Measurements from ENCODE around the gene ESRRG. TPM values are rescaled to one million over a fixed set of nuclear protein-coding genes. Genes with fewer than 3 reads are reported as not detected.

The ESRRG gene
- total RNA-seq, 1 experiment from 2014 or later = 0.44 TPM

DNA sequence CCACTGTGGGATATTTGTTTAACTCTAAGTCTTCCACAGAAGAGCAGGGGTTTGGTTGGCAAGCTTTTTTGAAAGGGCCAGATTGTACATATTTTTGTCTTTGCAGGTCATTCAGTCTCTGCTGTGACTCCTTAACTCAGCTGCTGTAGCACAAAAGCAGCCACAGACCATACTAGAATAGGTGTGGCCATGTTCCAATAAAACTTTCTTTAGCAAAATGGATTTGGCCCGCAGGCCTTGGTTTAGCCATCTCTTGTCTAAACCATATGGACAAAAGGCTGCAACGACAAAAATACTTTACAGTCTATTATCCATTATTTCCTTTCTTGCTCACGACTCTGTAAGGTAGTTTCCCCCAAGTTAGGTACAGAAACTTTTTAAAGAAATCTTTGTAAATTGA lies 60.5 kb downstream of the ESRRG start:
- Histone ChIP-seq H3K27ac (ENCODE audit: insufficient read length, low read depth, low read length) (no peak overlapping the region), H3K27me3 (ENCODE audit: insufficient read depth, low read length) (no peaks in the 10 kb centered on the region), H4K5ac (ENCODE audit: insufficient read length, low read depth, low read length) (no peak overlapping the region), H2BK5ac (ENCODE audit: insufficient read length, low read length) (no peak overlapping the region), H3K14ac (ENCODE audit: insufficient read depth, low read length) (no peak overlapping the region), H3K56ac (ENCODE audit: insufficient read length, low read depth, low read length) (no peak overlapping the region), H2AFZ (ENCODE audit: low read length) (no peak overlapping the region), H4K8ac (replicated peaks; ENCODE audit: insufficient read length, low read depth, low read length) (no peak overlapping the region), H3K4me1 (ENCODE audit: insufficient read depth, low read length) (no peaks in the 10 kb centered on the region), H3K79me1 (ENCODE audit: insufficient read depth, low read depth, low read length, poor library complexity, severe bottlenecking) (no peaks in the 10 kb centered on the region), H2BK15ac (ENCODE audit: low read depth, low read length) (no peak overlapping the region), H4K91ac (ENCODE audit: insufficient read length, low read depth, low read length) (no peak overlapping the region), H4K20me1 (ENCODE audit: control insufficient read depth, insufficient read depth, insufficient read length) (no peaks in the 10 kb centered on the region), H3K18ac (ENCODE audit: insufficient read length, low read depth, low read length) (no peak overlapping the region), H2BK120ac (ENCODE audit: low read depth, low read length, poor library complexity, severe bottlenecking) (no peak overlapping the region), H3K79me2 (ENCODE audit: insufficient read depth, low read length) (no peaks in the 10 kb centered on the region), H2BK12ac (ENCODE audit: insufficient read length, low read depth, low read length) (no peak overlapping the region), H2AK5ac (ENCODE audit: insufficient read length, low read length) (no peak overlapping the region), H2BK20ac (ENCODE audit: low read depth, low read length, poor library complexity, severe bottlenecking) (no peak overlapping the region), H3K23me2 (ENCODE audit: insufficient read length, low read depth, low read length, poor library complexity, severe bottlenecking) (no peaks in the 10 kb centered on the region), H3T11ph (ENCODE audit: low read length) (no peak overlapping the region), H3K4ac (ENCODE audit: low read depth, low read length) (no peak overlapping the region), H3K9me3 (ENCODE audit: control insufficient read depth, low read depth, low read length) (no peaks in the 10 kb centered on the region), H3K23ac (ENCODE audit: insufficient read length, low read depth, low read length) (no peak overlapping the region), H3K4me2 (ENCODE audit: insufficient read depth, insufficient read length, low read length) (no peak overlapping the region), H3K9ac (ENCODE audit: extremely low read depth, insufficient read length, low read length) (no peak overlapping the region)
- WGBS (ENCODE audit: extremely low coverage, insufficient read length, low lambda C conversion rate) = no CpG with 5 or more reads among the region's 3 CpGs
- TF ChIP-seq, protein P1, sequence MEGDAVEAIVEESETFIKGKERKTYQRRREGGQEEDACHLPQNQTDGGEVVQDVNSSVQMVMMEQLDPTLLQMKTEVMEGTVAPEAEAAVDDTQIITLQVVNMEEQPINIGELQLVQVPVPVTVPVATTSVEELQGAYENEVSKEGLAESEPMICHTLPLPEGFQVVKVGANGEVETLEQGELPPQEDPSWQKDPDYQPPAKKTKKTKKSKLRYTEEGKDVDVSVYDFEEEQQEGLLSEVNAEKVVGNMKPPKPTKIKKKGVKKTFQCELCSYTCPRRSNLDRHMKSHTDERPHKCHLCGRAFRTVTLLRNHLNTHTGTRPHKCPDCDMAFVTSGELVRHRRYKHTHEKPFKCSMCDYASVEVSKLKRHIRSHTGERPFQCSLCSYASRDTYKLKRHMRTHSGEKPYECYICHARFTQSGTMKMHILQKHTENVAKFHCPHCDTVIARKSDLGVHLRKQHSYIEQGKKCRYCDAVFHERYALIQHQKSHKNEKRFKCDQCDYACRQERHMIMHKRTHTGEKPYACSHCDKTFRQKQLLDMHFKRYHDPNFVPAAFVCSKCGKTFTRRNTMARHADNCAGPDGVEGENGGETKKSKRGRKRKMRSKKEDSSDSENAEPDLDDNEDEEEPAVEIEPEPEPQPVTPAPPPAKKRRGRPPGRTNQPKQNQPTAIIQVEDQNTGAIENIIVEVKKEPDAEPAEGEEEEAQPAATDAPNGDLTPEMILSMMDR (conservative IDR thresholded peaks at IDR 0.05) = no peak
- peaks cover 4 to 5% of the 10 kb centered on the region in 2 experiments; a peak in 2 of 4 replicates for H3K4me1 Mint-ChIP-seq
- no peaks in the 10 kb centered on the region for H3K36me3 Mint-ChIP-seq (ENCODE audit: insufficient read depth in 1 of 3, low read depth in 3 of 3)
- no peaks in the 10 kb centered on the region for H3K9me3 Mint-ChIP-seq
- no peak for DNase-seq
- no peak overlapping the region for H3K4me3 Mint-ChIP-seq
- no peak overlapping the region for H3K27ac Mint-ChIP-seq
- H3K27me3 Mint-ChIP-seq (ENCODE audit: low read depth) = no peaks in the 10 kb centered on the region

Data from H9 (cell line).